DND-41 (cell line): ENCODE data around the gene CTRB1.
"Not testable (repeated sequence)": the region's sequence is repeated elsewhere in the genome, so short reads cannot be mapped to it uniquely, and the experiment has no call there.

Experiments used
- ATAC-seq: fragments of 200-7000 bp; cut with Tn5 transposase; 3 replicates; pipeline ENCODE4 v1.9.1; 2021; ENCODE audit warnings: low read depth; ENCODE audit not compliant: insufficient read depth
- DNase-seq: peaks from one replicate; pipeline ENCODE4 v3.0.0-alpha.2; 2020
- H2AFZ ChIP-seq: 2 replicates; pipeline ENCODE4 v1.6.0; 2012; ENCODE audit warnings: low read depth, low read length
- H3K27ac ChIP-seq: 2 replicates; pipeline ENCODE4 v1.5.1; 2012; ENCODE audit warnings: low read length, inconsistent platforms
- H3K27me3 ChIP-seq: fragments of 200-600 bp; sonication (generic); 2 replicates; pipeline ENCODE4 v1.6.0; 2012; ENCODE audit warnings: low read length, mild to moderate bottlenecking, inconsistent platforms; ENCODE audit not compliant: insufficient read depth, poor library complexity
- H3K36me3 ChIP-seq: 2 replicates; pipeline ENCODE4 v1.5.1; 2012; ENCODE audit warnings: low read length, inconsistent platforms; ENCODE audit not compliant: insufficient read depth
- H3K4me1 ChIP-seq: 2 replicates; pipeline ENCODE4 v1.5.1; 2012; ENCODE audit warnings: mild to moderate bottlenecking, low read length; ENCODE audit not compliant: insufficient read depth
- H3K4me2 ChIP-seq: 2 replicates; pipeline ENCODE4 v1.6.0; 2012; ENCODE audit warnings: mild to moderate bottlenecking, moderate library complexity, low read length, inconsistent platforms; ENCODE audit not compliant: insufficient read depth
- H3K4me3 ChIP-seq, 2 experiments: fragments of 200-600 bp in 1 of 2; shearing (Covaris generic) in 1 of 2; 2 replicates each; pipeline ENCODE4 v1.5.1; 2012 to 2016; ENCODE audit warnings: inconsistent platforms in 2 of 2, low read length in 2 of 2, mild to moderate bottlenecking in 2 of 2, low read depth in 1 of 2, moderate library complexity in 1 of 2
- H3K79me2 ChIP-seq: 2 replicates; pipeline ENCODE4 v1.6.0; 2012; ENCODE audit warnings: low read length, inconsistent platforms; ENCODE audit not compliant: insufficient read depth
- H3K9ac ChIP-seq: 2 replicates; pipeline ENCODE4 v1.6.0; 2012; ENCODE audit warnings: low read depth, mild to moderate bottlenecking, inconsistent platforms, low read length, moderate library complexity
- H3K9me3 ChIP-seq: 2 replicates; pipeline ENCODE4 v1.5.1; 2012; ENCODE audit warnings: low read length, moderate library complexity, mild to moderate bottlenecking, inconsistent platforms; ENCODE audit not compliant: insufficient read depth, severe bottlenecking
- H4K20me1 ChIP-seq: 2 replicates; pipeline ENCODE4 v1.6.0; 2012; ENCODE audit warnings: low read length; ENCODE audit not compliant: insufficient read depth
- EZH2 ChIP-seq: IDR thresholded peaks from 3 replicates; pipeline ENCODE4 v1.6.1; 2012; ENCODE audit warnings: borderline replicate concordance, low read depth, mild to moderate bottlenecking, moderate library complexity, low read length, inconsistent platforms; ENCODE audit not compliant: severe bottlenecking
- TF ChIP-seq, protein P1 (sequence below): IDR thresholded peaks from 2 replicates; pipeline ENCODE4 v1.5.1; 2012; ENCODE audit warnings: borderline replicate concordance, low read length, moderate library complexity, mild to moderate bottlenecking; ENCODE audit not compliant: poor library complexity, severe bottlenecking; ENCODE audit errors: extremely low read depth

The CTRB1 gene

DNA sequence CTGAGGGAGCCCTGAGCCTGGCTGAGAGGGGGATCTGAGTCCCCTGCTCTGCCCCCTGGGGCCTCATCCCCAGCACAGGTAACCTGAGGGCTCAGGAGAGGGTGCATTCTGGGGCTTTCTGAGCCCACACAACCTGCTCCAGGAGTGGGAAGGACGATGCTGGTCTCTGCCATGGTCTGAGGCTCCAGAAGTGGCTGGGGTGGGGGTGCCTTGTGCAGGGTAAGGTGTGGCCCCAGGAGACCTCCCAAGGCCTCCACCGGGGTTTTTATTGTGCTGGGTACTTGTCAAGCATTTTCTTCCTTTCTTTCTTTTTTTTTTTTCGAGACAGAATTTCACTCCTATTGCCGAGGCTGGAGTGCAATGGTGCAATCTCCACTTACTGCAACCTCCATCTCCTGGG lies 300 bp downstream of the CTRB1 start:
- Histone ChIP-seq H3K4me1 (peaks cover 19% of the 10 kb centered on the region), H3K9me3 (no peaks in the 10 kb centered on the region), H4K20me1 (no peaks in the 10 kb centered on the region), H3K4me2 (peak overlapping the region; percentile 74), H3K79me2 (no peaks in the 10 kb centered on the region), H3K27ac (peak overlapping the region; percentile 86), H3K27me3 (no peaks in the 10 kb centered on the region), H3K9ac (peak overlapping the region; percentile 39), H3K4me3 (0 out of 4 replicates have a peak overlapping the region, but pooled peaks of 1 of the 2 experiments have one; percentile 43), H3K36me3 (no peaks in the 10 kb centered on the region), H2AFZ (peak overlapping the region; percentile 92)
- DNase-seq (no peak), ATAC-seq (no peak)
- TF ChIP-seq EZH2: no peak
- TF ChIP-seq, protein P1, sequence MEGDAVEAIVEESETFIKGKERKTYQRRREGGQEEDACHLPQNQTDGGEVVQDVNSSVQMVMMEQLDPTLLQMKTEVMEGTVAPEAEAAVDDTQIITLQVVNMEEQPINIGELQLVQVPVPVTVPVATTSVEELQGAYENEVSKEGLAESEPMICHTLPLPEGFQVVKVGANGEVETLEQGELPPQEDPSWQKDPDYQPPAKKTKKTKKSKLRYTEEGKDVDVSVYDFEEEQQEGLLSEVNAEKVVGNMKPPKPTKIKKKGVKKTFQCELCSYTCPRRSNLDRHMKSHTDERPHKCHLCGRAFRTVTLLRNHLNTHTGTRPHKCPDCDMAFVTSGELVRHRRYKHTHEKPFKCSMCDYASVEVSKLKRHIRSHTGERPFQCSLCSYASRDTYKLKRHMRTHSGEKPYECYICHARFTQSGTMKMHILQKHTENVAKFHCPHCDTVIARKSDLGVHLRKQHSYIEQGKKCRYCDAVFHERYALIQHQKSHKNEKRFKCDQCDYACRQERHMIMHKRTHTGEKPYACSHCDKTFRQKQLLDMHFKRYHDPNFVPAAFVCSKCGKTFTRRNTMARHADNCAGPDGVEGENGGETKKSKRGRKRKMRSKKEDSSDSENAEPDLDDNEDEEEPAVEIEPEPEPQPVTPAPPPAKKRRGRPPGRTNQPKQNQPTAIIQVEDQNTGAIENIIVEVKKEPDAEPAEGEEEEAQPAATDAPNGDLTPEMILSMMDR: no peak

GRCh38 chr16:75219838-75220237 lies 1.1 kb downstream of the CTRB1 start:
- Histone ChIP-seq H3K4me2 (peak overlapping the region; percentile 74), H3K4me3 (peak overlapping the region in 1 of 2 experiments; percentile 43; a peak in 2 of 4 replicates), H3K27me3 (no peaks in the 10 kb centered on the region), H3K79me2 (no peaks in the 10 kb centered on the region), H3K27ac (peak overlapping the region; percentile 86), H2AFZ (peak overlapping the region; percentile 92), H3K9me3 (no peaks in the 10 kb centered on the region), H4K20me1 (no peaks in the 10 kb centered on the region), H3K4me1 (peaks cover 19% of the 10 kb centered on the region), H3K36me3 (no peaks in the 10 kb centered on the region), H3K9ac (peak overlapping the region; percentile 39)
- ATAC-seq (peak; percentile 97), DNase-seq (peak; percentile 63)
- TF ChIP-seq EZH2: no peak
- TF ChIP-seq, protein P1: no peak

DNA sequence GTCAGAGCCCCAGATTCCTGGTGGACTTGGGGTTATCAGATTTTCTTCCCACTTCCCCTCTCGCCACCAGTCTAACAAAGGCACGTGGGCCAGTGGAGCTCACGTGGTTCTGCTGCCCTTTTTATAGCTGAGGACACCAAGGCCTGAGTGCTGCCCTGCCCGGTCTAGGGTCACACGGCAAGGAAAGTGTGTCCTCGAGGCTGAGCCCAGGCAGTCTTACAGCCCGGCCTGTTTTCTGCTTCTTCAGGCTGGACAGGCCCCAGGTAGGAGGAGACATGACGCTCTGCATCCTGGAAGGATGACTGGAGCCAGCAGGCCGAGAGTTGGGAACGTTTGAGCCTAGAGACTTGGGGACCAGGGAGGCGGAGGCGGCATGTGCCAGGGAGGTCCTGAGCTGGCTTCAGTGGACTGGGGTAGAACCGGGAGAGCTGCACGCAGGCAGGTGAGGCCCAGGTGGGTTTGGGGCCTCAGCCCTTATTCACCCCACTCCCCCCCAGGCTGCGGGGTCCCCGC lies 3.5 kb downstream of the CTRB1 start:
- DNase-seq: no peak
- H3K9me3 ChIP-seq: no peaks in the 10 kb centered on the region
- no peaks in the 10 kb centered on the region for H3K36me3 ChIP-seq
- H3K79me2 ChIP-seq: no peaks in the 10 kb centered on the region
- TF ChIP-seq, protein P1: no peak
- TF ChIP-seq EZH2: no peak
- no peaks in the 10 kb centered on the region for H3K27me3 ChIP-seq
- no peak overlapping the region for H3K4me2 ChIP-seq
- H3K4me1 ChIP-seq: peaks cover 19% of the 10 kb centered on the region
- peaks cover 6% of the 10 kb centered on the region; the same call in 1 of the 2 replicates for H4K20me1 ChIP-seq
- H3K9ac ChIP-seq: no peak overlapping the region
- H3K4me3 ChIP-seq: no peak overlapping the region
- H3K27ac ChIP-seq: no peak overlapping the region
- ATAC-seq: no peak
- H2AFZ ChIP-seq: no peak overlapping the region

GRCh38 chr16:75223129-75223528 lies 4.3 kb downstream of the CTRB1 start:
- not testable (repeated sequence) for DNase-seq, H4K20me1 ChIP-seq, H3K4me3 ChIP-seq, H3K9me3 ChIP-seq, H3K4me2 ChIP-seq, H3K27ac ChIP-seq, H3K27me3 ChIP-seq, H3K9ac ChIP-seq, H2AFZ ChIP-seq, H3K36me3 ChIP-seq, H3K79me2 ChIP-seq, ATAC-seq
- H3K4me1 ChIP-seq: peaks cover 19% of the 10 kb centered on the region
